Ramos (cell line): ENCODE data around the gene IQUB.
"Not testable (repeated sequence)": the region's sequence is repeated elsewhere in the genome, so short reads cannot be mapped to it uniquely, and the experiment has no call there.

ENCODE experiments used
- in situ Hi-C: fragments of 300-500 bp; cut with MboI; formaldehyde crosslinking; loops from one replicate; pipeline ENCODE4 v1.14.3; 2022; ENCODE audit warnings: low sequenced_read_pairs; ENCODE audit not compliant: unreplicated experiment

The IQUB gene

GRCh38 chr7:123548406-123548805 is 14.0 kb upstream of the IQUB start:
- in situ Hi-C loops, result no loop called here

- in situ Hi-C loops, result no loop called here
Measured at GRCh38 chr7:123539871-123540270, 5.5 kb upstream of the IQUB start.

- in situ Hi-C loops, result no loop called here
Measured at GRCh38 chr7:123538897-123539296, 4.5 kb upstream of the IQUB start.

GRCh38 chr7:123538189-123538714 is 3.9 kb upstream of the IQUB start:
- in situ Hi-C loops, result no loop called here

GRCh38 chr7:123537026-123537642 is 2.7 kb upstream of the IQUB start:
- in situ Hi-C loops, result no loop called here

GRCh38 chr7:123535517-123535916 is 1.1 kb upstream of the IQUB start:
- in situ Hi-C loops, result no loop called here

GRCh38 chr7:123533929-123534382 is 439 bp downstream of the IQUB start:
- in situ Hi-C loops, result no loop called here

- in situ Hi-C loops, result no loop called here
Measured at GRCh38 chr7:123533553-123533917, 860 bp downstream of the IQUB start.

- in situ Hi-C loops, result not testable (repeated sequence)
Measured at GRCh38 chr7:123532788-123533552, 1.4 kb downstream of the IQUB start.

- in situ Hi-C loops, result not testable (repeated sequence)
Measured at GRCh38 chr7:123532343-123532742, 2.1 kb downstream of the IQUB start.

GRCh38 chr7:123530035-123530591 is 4.3 kb downstream of the IQUB start:
- in situ Hi-C loops, result not testable (repeated sequence)

GRCh38 chr7:123528265-123528664 is 6.1 kb downstream of the IQUB start:
- in situ Hi-C loops, result no loop called here

- in situ Hi-C loops, result not testable (repeated sequence)
Measured at GRCh38 chr7:123527712-123528225, 6.6 kb downstream of the IQUB start.

- in situ Hi-C loops, result not testable (repeated sequence)
Measured at GRCh38 chr7:123526533-123526932, 7.9 kb downstream of the IQUB start.

- in situ Hi-C loops, result no loop called here
Measured at GRCh38 chr7:123522066-123522465, 12.3 kb downstream of the IQUB start.

- in situ Hi-C loops, result no loop called here
Measured at GRCh38 chr7:123505221-123505620, 29.2 kb downstream of the IQUB start.

GRCh38 chr7:123502201-123502600 is 32.2 kb downstream of the IQUB start:
- in situ Hi-C loops, result no loop called here

GRCh38 chr7:123500878-123501489 is 33.4 kb downstream of the IQUB start:
- in situ Hi-C loops, result no loop called here

- in situ Hi-C loops, result no loop called here
Measured at GRCh38 chr7:123499211-123499970, 35.0 kb downstream of the IQUB start.

- in situ Hi-C loops, result no loop called here
Measured at GRCh38 chr7:123498601-123499000, 35.8 kb downstream of the IQUB start.
